Occipital lobe (tissue), 2 donors: ENCODE measurements around the gene LPGAT1. TPM values are rescaled to one million over a fixed set of nuclear protein-coding genes. Genes with fewer than 3 reads are reported as not detected.
"Not testable (repeated sequence)": the region's sequence is repeated elsewhere in the genome, so short reads cannot be mapped to it uniquely, and the experiment has no call there.

Source experiments
- DNase-seq: peaks from one replicate; lab custom pipeline; 2025; lab: John Stamatoyannopoulos, UW
- total RNA-seq: library from RNA; depleted of rRNA; stranded (reverse); fragments of >200 nt; gene quantifications from one replicate; pipeline ENCODE4 v1.2.3, GENCODE V29; 2014

LPGAT1 gene, protein sequence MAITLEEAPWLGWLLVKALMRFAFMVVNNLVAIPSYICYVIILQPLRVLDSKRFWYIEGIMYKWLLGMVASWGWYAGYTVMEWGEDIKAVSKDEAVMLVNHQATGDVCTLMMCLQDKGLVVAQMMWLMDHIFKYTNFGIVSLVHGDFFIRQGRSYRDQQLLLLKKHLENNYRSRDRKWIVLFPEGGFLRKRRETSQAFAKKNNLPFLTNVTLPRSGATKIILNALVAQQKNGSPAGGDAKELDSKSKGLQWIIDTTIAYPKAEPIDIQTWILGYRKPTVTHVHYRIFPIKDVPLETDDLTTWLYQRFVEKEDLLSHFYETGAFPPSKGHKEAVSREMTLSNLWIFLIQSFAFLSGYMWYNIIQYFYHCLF
- total RNA-seq: 97.9 TPM

DNA sequence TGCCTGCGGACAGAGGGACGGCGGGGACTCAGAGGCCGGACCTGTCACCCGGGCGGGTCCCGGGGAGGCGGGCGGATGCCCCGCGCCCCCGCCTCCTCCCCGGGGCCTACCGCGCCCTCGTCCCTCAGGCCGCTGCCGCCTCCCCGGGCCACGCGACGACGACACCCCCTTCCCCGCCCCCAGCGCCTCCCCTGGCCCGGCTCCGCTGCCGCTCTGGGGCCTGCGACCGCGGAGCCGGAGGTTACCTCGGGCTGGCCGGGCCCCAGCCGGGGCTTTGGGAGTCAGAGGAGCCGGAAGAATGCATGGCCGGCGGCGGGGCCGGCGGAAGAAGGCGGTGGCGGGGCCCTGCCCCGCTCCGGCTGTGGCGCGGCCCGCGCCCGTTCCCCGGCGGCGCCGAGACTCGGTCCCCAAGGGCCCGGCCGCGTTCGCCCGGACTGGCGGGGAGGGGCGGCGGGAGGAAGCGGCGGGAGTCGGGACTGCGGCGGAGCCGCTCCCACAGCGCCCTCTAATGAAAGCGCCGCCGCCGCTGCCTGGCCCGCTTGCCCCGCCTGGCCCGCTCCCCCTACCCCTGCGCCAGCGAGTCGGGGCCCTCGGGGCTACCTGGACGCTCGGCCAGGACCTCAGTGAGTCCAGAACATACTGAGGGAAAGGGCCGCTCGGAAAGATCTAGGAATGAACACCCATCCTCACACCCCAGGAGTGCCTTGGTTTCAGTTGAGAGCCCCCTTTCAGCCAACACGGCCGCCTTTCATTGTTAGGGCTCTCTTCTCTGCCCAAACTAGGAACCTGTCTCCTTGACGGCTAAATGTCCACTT, at the start of gene LPGAT1:
Gene LPGAT1, minus strand, starts transcription at position 436 of the 815 bp plus-strand sequence. CDS start 1,467 bp downstream, outside the sequence.
- peak; percentile 57 for DNase-seq

DNA sequence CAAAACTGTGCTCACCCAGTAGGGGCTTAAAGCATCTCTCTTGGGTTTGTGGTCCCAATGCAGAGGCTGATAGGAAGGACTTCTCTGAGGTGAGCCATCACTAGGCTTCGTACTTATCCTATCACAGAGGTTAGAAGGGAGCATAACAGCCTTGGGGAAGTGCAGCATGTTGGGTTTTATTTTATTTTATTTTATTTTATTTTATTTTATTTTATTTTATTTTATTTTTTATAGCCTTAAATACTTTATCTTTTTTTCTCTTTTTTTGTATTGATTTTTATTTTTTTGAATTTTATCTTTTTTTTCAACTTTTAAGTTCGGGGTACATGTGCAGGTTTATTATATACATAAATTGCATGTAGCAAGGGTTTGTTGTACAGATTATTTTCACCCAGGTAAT, 48.9 kb upstream of the LPGAT1 start:
- no peak for DNase-seq

DNA sequence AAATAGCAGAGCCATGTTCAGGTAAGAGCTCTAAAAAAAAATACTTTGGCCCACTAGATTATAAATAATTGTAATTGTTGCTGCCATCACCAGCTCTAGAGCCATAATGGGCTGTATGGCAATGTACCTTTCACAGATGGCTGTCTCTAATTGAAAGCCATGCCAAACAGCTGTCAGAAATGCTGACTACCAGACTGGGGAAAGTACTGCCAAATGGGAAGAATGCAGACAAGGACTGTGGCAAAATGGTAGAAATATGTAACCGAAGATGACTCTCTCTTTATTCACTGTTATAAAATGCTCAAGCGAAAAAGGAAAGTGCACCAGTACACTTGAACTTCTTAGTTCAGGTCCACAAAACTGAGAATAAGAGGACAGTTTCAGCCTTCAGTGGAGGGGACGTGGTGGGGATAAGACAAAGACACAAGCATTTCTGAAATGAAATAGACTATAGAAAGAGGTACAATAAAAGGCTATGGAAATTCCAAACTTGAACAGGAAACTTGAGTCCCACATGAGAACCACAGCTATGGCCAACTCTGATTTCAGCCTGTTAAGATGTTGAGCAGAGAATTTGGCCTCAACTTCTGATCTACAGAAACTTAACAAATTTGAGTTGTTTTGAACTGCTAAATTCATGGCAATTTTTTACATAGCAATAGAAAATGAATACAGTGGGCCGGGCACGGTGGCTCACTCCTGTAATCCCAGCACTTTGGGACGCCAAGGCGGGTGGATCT, 46.5 kb upstream of the LPGAT1 start:
- DNase-seq: no peak

DNA sequence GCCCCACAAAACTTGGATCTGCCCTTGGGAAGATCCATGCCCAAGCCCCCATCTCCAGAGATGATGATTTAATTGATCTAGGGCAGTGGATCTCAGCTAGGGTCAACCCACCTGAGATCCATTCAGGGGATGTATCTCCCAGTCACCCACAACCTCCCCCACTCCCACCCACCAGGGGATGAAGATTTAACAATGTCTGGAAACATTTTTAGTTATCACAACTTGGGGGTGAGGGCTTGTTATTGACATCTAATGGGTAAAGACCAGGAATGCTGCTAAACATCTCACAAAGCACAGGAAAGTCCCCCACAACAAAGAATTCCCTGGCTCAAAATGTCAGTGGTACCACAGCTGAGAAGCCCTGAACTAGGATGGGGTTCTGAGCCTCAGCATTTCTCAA, 45.0 kb upstream of the LPGAT1 start:
- DNase-seq: no peak

DNA sequence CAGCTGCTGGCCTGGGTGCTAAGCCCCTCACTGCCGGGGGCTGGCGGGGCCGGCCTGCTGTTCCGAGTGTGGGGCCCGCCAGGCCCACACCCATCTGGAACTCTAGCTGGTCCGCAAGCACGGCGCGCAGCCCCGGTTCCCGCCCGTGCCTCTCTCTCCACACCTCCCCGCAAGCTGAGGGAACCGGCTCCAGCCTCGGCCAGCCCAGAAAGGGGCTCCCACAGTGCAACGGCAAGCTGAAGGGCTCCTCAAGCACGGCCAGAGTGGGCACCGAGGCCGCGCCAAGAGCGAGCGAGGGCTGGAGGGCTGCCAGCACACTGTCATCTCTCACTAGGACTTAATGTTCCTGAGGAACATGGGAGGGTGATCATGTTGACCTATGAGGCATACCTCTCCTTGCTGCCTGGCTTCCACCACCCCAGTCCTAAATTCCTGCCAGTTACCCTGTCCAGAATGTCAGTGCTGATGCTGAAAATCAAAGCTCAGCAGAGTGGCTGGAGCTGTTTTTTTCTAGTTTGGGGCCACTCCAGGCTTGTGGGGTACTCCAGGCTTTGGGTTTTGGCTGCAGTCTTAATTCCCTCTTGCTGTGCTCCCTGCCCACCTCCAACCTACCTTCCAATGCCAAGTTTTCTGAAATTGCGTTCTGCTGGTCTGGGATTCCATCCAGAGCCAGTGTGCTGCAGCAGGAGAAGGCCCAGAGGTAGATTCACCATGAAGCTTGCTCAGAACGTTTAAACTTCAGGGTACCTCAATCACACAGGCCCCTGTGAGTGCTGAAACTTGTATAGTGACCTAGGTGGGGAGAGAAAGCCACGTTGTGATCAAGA, 44.2 kb upstream of the LPGAT1 start:
- no peak for DNase-seq

DNA sequence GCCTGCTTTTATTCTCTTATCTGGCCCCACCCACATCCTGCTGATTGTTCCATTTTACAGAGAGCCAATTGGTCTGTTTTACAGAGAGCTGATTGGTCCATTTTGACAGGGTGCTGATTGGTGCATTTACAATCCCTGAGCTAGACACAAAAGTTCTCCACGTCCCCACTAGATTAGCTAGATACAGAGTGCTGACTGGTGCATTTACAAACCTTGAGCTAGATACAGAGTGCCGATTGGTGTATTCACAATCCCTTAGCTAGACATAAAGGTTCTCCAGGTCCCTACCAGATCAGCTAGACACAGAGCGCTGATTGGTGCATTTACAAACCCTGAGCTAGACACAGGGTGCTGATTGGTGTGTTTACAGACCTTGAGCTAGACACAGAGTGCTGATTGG, 43.2 kb upstream of the LPGAT1 start:
- DNase-seq: not testable (repeated sequence)

DNA sequence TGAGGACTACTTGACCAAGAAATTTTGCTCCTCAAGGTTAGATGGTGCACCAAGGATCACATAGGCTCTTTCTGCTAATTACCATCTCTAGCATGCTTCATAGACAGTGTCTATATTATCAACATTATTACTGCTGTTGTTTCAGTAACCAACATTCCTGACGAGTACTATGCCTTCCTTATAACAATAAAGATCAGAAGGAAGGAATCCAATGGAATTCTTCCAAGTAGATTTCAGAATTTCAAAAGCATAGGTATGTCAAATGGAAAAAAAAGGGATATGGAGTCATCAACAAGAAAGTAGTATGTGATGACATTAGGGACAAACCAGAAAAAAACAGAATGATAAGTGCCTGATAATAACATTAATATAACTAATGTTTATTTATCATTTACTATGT, 39.6 kb upstream of the LPGAT1 start:
- no peak for DNase-seq

DNA sequence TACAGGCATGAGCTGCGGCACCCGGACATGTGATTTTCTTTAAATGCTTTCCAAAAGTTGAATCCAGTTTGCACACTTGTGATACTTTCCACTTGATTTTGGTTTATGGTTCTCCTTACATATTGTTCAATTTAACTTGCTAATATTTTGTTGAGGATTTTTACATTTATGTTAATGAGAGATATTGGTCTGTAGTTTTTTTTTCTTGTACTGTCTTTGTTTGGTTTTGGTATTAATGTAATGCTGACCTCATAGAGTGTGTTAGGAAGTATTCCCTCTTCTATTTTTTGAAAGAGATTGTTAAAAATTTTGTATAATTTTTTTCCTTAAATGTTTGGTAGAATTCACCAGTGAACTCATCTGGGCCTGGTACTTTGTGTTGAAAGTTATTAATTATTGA, 34.6 kb upstream of the LPGAT1 start:
- DNase-seq: no peak

DNA sequence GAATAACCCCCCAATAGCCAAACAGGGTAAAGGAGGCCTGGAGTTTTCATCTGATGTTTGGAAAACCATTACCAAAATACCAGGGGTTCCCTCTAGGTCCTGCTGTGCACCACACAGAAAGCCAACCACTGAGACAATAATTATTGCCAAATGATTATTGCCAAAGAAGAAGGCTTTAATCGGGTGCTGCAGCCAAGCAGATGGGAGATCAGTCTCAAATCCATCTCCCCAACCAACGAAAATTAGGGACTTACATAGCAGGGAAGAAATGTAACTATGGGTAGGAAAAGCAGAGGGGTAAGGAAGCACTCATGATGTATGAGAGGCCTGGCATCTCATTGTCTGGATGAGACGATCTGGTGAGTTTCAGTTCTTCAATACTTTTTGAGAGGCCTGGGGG, 28.8 kb upstream of the LPGAT1 start:
- DNase-seq: no peak

DNA sequence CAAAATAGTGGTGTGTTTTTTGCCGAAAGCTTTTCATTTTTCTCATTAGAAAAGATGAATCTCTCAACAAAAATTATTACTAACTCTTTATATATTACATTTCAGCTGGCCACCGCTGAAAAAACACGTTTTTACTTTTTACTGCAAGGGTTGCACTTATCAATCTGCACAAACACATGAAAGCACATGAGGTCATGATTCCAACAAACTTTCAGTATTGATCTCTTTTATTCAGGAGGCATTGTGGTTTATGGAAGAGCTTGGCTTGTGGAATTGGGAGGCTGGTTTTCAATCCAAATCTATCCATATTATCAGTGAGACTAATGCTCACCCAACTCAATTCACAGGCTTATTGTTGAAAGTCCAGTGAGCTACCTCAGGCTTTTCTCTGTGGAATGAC, 20.6 kb upstream of the LPGAT1 start:
- no peak for DNase-seq

DNA sequence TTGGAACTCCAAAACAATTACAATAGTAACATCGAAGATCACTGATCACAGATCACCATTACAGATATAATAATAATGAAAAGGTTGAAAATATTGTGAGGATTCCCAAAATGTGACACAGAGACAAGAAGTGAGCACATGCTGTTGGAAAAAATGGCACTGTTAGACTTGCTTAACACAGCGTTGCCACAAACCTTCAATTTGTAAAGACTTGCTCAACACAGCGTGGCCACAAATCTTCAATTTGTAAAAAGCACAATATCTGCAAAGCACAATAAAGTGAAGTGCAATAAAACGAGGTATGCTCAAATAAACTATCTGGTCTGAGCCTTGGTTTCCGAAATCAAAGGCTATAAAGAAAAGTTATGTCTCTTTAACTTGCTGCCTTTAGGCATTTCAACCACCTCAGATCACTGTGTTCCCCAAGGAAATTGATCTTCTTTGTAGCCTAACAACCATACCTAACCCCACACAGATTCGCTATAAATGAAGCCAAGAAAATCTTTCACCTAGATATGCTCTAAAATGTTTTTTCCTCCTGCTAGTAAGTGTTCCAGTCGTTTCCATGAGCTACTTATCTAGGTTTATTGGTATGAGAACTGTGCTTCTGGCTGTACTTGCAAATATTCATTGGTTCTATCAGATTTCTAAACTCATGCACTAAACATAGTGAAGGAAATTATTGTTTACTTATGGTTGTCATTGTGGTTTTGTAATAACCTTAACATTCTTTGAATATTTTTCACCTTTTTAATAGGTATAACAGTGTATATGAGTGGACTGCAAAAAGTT, 13.1 kb upstream of the LPGAT1 start:
- no peak for DNase-seq

DNA sequence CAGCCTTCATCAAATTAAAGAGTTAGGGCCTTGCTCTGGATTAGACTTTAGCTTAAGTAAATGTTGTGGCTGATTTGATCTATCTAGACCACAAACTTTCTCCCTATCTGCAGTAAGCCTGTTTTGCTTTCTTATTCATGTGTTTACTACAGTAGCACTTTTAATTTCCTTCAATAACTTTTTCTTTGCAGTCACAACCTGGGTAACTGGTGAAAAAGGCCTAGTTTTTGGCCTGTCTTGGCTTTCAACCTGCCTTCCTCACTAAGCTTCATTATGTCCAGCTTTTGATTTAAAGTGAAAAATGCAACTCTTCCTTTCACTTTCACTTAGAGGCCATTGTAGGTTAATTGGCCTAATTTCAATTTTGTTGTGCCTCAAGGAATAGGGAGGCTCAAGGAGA, 12.5 kb upstream of the LPGAT1 start:
- DNase-seq: no peak

DNA sequence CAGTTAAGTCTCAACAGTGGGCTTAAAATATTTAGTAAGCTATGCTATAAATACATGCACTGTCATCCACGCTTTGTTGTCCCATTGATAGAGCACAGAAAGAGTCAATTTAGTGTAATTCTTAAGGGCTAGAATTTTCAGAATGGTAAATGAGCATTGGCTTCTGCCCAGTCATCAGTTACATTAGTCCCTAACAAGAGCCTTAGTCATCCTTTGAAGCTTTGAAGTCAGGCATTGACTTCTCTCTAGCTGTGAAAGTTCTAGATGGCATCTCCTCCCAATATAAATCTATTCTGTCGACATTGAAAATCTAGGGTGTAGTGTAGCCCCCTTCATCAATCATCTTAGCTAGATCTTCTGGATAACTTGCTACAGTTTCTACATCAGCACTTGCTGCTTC, 12.0 kb upstream of the LPGAT1 start:
- DNase-seq: no peak

DNA sequence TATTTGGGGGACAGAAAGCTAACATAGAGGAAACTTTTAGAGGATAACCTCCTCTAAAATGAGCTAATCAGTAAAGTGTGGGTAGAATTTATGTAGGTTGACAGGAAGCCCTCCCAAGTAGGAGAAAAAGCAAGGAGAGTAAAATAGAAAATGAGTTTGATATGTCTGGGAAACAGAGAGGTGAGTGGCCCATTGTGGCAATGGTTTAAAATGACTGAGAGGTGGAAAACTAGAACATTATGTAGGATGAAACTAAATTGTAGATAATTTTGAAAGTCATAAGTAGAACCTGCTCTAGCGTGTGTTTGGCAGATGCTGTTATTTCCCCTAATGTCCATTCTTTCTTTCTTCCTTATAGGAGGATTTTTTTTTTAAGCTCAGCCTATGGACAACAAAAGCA, 8.5 kb upstream of the LPGAT1 start:
- DNase-seq: no peak

DNA sequence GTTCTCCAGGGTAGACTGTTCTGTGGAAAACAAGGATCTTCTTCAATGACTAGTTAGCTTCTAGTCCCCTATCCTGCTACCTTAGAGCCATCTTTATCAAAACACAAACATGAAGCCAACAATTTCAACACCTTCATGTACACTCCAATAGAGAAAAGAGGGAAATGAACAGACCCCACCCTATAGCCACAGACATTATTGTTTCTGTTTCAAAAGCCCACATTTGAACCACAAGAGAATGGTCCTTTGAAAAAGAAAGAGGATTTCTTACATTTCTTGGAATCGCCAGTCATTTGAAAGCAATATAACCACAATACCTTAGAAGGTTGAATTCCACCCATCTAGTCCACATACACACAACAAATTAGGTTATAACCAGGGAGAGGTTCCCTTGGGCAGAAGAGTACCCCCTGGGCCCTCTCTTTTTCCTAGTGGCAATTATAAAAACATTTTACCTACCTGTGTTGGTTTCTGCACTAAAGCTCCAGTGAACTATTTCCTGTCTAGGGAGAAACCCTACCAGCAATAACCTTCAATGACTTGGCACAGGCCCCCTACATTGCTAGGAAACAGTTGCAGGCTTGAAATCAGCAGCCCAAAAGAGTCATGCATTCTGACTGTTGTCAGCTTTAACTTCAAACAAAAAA, 2.7 kb upstream of the LPGAT1 start:
- no peak for DNase-seq

DNA sequence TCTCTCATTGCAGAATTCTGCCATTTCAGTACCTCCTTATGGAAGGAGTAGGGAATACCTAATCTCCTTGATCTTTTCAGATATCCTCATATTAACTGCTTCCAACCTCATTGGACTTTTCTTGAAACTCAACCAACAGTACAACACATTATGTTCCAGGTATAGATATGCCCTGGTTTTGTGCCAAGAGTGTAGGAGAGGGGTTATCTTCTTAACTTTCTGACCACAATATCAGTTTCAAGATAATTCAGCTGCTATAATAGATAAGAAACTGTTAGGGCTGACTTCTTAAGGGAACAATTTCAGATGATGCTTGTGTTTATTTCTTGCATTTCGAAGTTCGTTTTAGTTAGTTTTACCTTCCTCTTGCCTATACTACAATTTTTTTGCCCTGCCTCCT, 2.1 kb upstream of the LPGAT1 start:
- DNase-seq: no peak

DNA sequence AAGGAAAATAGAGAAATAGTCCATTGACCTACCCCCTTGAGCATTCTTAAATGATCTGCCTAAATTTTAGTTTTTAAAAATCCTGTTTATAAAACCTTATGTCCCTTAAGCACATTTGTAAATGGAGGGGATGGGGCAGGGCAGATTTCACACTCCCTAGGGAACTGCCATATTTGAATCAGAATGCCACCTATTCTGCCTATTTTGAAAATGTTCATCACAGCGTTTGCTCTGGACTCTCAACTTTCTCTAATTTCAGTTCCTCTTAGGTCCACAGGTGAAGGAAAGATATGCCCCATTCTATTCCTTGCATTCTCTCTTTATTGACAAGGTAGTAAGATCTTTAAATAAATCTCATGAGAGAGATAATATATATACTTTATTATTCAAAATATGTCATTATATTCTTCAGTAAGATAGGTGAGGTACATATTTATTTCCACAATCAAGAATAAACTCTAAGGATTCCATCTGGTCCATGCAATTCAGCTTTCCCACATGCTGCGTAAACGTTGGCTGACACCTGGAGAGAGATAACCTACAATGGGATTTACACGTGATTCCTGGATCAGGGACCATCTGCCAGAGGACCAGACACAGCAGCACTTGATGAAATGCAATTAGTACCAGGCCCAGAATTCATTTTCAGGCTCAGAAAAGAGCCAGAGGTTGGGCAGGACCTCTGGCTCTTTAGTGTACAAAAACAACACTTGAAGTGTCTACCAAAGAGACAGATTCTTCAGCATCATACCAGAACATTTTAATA, 1.2 kb upstream of the LPGAT1 start:
- no peak for DNase-seq

DNA sequence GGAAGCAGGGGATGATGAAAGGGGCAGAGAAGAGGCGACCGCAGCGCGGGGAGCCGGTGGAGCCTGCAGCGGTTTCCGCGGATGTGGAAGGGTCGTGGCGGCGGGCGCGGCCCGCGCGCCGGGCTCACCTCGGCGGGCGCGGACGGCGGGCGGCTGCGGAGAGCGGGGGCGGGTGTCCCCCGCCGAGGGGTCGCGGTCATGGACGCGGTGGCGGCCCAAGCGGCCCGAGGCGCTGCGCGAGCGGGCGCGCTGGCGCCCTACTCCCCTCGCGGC, 572 bp downstream of the LPGAT1 start:
- DNase-seq: no peak

DNA sequence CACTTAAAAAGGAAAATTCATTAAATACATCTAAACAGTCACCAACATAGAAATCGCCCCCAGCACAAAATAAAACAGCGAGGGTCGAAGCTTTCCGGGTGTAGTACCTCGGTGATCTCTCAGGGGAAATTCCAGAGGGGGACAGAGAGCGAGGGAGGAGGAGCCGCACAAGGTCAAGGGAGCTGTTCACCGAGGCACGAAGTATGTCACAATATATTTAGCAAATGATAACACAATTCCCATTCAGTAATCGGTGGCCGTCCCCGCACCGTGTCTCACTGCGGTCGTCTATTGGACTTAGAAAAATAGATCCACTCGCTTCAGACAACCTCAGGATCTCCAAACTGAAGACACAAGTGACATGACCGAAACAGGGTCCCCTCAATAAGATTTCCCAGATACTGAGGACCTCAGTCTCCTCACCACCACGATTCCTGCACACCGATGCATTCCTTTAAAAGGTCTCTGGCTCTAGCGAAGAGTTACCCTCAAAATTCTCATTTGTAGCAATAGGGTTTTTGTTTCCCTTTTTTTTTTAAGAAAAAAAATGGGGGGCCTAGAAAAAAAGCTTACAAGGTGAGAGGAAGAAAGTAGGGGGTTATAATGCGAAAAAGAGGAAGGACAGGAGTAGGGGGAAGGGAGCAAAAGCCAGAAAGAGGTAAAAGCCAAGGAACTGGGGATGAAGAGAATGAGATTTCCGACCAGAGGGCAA, 1.1 kb downstream of the LPGAT1 start:
- DNase-seq: peak; percentile 30
